Kidney tubule cell (primary cell): Measurements from ENCODE around the gene ZNF775.
A peak's percentile ranks its signal among the peaks of the same experiment; 100 is the strongest.

Source experiments
- DNase-seq: peaks from one replicate; pipeline ENCODE4 v3.0.0-alpha.2; 2018; ENCODE audit warnings: low spot score

ZNF775 gene

GRCh38 chr7:150346922-150347321 is 32.2 kb upstream of the ZNF775 start:
- DNase-seq: no peak

GRCh38 chr7:150351587-150352194 is 27.4 kb upstream of the ZNF775 start:
- no peak for DNase-seq

DNA sequence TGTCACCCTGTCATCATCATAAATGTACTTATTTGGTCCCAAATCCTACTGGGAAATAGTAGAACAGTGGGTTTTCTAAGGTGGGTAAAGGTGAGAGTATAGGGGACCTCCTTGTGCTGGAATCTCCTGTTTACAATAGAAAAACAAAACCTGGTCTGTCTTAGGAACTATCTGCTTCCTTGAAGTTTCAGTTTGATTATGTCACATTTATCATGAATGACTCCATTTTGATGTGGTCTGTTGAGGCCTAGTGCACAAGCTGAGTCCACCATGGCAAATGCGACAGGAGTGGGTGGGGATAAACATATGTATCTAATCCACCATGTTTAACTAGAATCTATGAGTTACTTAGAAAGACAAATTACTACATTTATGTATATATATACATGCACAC is 23.5 kb upstream of the ZNF775 start:
- no peak for DNase-seq

DNA sequence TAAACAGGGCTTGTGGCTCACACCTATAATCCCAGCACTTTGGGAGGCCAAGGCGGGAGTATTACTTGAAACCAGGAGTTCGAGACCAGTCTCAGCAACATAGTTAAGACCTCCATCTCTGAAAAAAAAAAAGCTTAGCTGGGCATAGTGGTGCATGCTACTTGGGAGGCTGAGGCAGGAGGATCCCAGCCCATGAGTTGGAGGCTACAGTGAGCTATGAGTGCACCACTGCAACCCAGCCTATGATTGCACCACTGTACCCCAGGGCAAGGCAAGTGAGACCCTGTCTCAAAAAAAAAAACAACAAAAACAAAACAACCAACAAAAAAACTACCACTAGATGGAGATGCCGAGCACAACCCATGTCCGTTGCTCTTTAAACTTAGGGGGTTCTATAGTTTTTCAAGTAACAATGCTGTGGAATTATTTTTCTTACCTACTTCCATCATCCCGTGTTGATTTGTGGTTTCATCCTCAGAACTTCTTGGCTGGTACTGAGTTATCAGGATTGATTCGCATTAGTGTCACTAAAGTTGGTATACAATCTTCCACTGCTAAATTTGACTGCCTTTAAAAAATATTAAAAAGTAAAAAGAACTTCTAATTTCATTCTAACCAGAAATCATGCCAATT is 22.7 kb upstream of the ZNF775 start:
- peak; percentile 31 for DNase-seq

- DNase-seq: no peak
Observed at GRCh38 chr7:150357270-150357669, 21.9 kb upstream of the ZNF775 start.

- DNase-seq: no peak
Observed at GRCh38 chr7:150357771-150358427, 21.2 kb upstream of the ZNF775 start.

DNA sequence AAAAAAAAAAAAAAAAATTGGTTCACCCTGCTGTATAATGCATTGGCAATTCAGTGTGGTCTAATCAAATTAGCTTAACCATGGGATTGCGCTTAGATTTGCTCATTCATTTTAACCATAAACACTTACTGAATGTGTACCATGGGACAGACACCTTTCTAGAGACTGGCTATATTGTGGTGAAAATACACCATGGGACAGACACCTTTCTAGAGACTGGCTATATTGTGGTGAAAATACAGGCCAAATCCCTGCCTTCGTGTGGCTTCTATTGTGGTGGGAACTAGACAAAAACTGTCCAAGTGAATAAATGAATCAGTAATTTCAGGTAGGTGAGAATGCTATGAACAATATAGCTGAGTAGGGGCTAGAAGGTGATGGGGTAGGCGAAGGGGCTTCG is 20.7 kb upstream of the ZNF775 start:
- DNase-seq: no peak

DNA sequence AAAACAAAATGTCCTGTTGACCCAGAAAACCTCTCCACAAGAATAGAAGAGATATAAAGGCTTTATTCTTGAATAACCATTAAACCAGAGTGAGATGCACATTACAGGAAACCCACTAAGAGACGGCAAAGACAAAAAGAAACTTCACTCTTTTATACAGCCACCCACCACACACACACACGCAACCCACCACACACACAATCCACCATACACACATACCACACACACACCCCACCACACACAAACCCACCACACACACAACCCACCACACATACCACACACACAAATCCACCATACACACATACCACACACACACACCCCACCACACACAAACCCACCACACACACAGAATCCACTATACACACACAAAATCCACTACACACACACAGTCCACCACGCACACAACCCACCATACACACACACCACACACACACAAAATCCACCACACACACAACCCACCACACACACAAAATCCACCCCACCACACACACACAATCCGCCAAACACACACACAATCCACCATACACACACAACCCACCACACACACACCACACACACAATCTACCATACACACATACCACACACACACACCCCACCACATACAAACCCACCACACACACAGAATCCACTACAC is 20.0 kb upstream of the ZNF775 start:
- no peak for DNase-seq

DNA sequence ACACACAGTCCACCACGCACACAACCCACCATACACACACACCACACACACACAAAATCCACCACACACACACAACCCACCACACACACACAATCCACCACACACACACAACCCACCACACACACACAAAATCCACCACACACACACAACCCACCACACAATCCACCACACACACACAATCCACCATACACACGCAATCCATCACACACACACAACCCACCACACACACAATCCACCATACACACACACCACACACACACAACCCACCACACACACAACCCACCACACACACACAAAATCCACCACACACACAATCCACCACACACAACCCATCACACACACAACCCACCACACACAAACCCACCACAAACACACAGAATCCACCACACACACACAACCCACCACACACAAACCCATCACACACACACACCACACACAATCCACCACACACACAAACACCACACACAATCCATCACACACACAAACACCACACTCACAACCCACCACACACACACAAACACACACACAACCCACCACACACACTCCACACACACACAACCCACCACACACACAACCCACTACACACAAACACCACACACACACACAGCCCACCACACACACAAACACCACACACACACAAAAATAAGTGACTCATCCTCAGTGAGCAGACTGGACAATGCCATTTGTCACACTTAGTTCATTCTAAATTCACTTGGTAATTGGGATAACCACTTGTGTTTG is 19.3 kb upstream of the ZNF775 start:
- DNase-seq: no peak

DNA sequence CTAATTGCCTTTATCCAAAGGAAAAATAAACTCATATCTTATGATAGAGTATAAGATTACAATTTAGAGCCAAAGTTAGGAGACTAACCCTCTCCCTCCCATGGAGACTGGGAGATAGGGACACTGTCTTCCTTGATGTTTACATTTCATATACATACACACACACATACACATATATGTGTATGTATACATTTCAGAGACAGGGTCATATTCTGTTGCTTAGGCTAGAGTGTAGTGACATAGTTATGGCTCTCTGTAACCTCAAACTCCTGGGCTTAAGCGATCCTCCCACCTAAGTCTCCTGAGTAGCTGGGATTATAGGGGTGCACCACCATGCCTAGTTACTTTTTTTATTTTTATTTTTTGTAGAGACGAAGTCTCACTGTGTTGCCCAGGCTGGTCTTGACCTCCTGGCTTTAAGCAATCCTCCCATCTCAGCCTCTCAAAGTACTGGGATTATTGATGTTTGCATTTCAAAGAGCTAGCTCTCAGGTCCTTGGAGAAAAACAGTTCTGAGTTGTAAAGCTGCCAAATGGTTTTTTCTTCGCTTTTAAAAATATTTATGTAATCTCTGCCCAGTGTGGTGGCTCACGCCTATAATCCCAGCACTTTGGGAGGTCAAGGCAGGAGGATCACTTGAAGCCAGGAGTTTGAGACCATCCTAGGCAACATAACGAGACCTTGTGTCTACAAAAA is 18.6 kb upstream of the ZNF775 start:
- DNase-seq: no peak

DNA sequence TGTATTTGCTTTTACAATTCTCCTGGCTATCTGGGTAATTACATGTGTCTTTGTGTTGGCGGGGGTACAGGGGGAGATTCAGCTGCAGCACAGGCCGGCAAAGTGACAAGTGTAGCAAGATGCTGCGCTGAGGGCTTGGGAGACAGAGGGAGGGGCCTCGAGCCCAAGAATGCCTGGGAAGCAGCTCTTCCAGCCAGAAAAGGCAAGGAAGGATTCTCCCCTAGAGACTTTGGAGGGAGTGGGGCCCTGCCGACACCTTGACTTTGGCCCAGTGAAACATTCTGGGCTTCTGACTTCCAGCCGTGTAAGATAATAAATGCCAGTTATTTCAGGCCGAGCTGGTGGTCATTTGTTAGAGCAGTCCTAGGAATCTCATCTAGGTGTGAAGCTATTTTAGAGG is 17.7 kb upstream of the ZNF775 start:
- DNase-seq: no peak

DNA sequence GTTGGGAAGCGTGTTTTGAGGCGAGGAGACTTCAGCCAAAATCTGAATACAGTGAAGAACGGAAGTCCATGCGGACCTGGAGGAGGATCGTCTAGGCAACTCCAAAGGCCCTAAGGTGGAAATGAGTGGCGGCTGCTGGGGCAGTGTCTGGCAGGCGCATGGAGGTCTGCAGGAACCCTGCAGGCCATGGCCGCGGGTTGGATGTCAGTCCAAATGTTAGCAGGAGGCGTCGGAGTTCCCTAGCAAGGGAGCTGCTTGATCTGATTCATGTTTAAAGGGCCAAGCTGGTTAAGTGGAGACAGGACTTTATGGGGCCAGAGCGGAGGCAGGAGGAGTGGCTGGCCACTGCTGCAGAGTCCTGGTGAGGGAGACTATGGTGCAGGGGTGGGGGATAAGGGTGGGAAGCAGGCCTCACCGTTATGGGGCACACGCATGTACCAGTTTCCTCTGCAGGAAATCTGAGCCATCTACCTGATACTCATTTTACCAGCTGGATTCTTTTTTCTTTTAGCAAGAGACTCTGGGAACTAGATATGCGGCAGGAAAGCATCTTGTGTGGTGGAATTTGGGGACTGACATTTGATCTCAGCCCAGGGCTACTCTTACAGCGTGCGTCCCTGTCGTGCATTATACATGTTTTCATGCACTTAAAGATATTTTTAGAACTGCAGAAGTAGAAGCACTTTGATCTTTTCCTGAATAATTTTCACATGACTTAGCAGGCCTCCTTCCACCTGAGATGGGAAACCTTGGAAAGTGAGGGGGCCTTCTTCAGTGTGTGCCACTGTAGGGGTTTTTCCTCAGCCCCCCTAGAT is 17.1 kb upstream of the ZNF775 start:
- DNase-seq: no peak

- no peak for DNase-seq
Observed at GRCh38 chr7:150363370-150363769, 15.8 kb upstream of the ZNF775 start.

- DNase-seq: no peak
Observed at GRCh38 chr7:150363872-150364271, 15.3 kb upstream of the ZNF775 start.

GRCh38 chr7:150365194-150365593 is 13.9 kb upstream of the ZNF775 start:
- DNase-seq: no peak

GRCh38 chr7:150365673-150366398 is 13.3 kb upstream of the ZNF775 start:
- peak; percentile 50 for DNase-seq

DNA sequence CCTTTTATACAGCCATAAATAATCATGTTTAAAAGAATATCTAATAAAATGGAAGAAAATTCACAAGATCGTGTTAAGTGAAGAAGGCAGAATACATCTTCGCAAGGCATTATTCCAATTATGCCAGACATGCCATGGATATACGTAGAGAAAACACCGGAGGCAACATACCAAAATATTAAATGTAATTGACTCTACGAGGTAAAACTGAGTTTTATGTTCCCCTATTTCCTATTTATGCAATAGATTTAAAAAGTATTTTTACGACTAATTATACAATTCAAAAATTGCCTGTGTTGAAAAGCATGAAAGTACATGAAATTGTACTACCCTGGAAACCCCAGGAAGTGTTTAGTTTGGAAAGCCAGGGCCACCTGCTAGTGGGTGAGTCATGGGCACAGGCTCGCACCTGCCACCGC is 11.4 kb upstream of the ZNF775 start:
- no peak for DNase-seq

DNA sequence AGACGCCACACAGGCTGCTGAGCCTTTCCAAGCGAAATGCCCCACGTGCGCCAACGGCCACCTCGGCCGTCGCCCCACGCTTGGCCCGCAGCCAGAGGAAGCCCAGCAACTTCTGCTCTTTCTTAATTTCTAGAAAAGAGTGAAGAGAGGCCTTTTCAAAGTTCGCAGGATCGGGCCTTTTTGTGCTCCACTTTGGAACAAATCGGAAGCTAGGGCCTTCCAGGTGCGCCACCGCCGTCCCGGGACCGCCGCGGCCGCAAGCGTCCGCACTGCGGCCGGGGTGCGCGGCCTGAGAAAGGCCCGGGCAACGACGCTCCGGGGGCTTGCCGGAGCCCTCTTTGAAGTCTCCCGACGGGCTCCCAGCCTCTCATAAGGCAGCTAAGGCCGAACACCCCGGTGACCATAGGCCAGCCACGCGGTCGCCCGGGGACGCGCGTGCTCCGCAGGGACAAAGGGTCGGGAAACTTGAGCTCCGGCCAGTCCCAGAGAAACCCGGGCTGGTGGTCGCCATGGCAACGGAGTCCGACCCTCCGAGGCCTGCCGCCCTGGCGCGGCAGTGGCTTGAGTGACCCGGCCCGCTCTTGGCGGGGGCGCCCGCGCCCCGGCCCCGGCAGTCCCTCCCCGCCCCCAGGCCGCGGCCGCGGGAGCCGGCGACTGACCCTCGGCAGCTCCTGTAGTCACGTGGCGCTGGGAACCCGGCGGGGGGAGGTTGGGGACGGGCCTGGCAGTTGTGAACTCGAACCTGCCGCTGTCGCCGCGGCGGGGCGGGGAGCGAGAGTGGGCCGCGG is 10.8 kb upstream of the ZNF775 start, which contains the start of gene REPIN1:
REPIN1 (plus strand) TSS at position 727 of the 788 bp plus-strand sequence. CDS start 890 bp downstream, outside the sequence.
- DNase-seq: peak; percentile 93
